Nephron (organoid): ENCODE data around the gene MITF.

Experiments
- H3K27ac Mint-ChIP-seq, 3 experiments: 2 replicates each; pipeline ENCODE4 v1.8.0; 2020; ENCODE audit warnings: mixed read lengths in 3 of 3, mild to moderate bottlenecking in 2 of 3, moderate library complexity in 1 of 3
- H3K27me3 Mint-ChIP-seq: 2 replicates; pipeline ENCODE4 v1.8.0; 2021; ENCODE audit warnings: low read depth, mild to moderate bottlenecking, moderate library complexity, mixed read lengths
- H3K36me3 Mint-ChIP-seq: 2 replicates; pipeline ENCODE4 v1.8.0; 2020; ENCODE audit warnings: low read depth, mixed read lengths
- H3K4me1 Mint-ChIP-seq: 2 replicates; pipeline ENCODE4 v1.8.0; 2020; ENCODE audit warnings: mixed read lengths
- H3K4me3 Mint-ChIP-seq, 3 experiments: 2 replicates each; pipeline ENCODE4 v1.8.0; 2020; ENCODE audit warnings: mild to moderate bottlenecking in 3 of 3, mixed read lengths in 3 of 3, moderate library complexity in 2 of 3
- H3K9me3 Mint-ChIP-seq: 2 replicates; pipeline ENCODE4 v1.8.0; 2020; ENCODE audit warnings: mixed read lengths
- CTCF ChIP-seq, 3 experiments: fragments of 200-600 bp; sonication (generic); IDR thresholded peaks; one replicate each; pipeline ENCODE4 v1.5.0; 2021; ENCODE audit warnings: antibody characterized with exemption in 3 of 3; ENCODE audit not compliant: unreplicated experiment in 3 of 3

The MITF gene

GRCh38 chr3:69747511-69748258 is 8.4 kb downstream of the MITF start:
- H3K36me3 Mint-ChIP-seq, result peaks cover 9% of the 10 kb centered on the region
- peaks cover 9% of the 10 kb centered on the region for H3K9me3 Mint-ChIP-seq
- no peaks in the 10 kb centered on the region for H3K27me3 Mint-ChIP-seq
- no peak for TF ChIP-seq CTCF (IDR thresholded peaks at IDR 0.05; ENCODE audit: unreplicated experiment in 3 of 3)
- H3K4me1 Mint-ChIP-seq, result no peaks in the 10 kb centered on the region
- H3K4me3 Mint-ChIP-seq, result no peak overlapping the region
- no peak overlapping the region for H3K27ac Mint-ChIP-seq

GRCh38 chr3:69748503-69748902 is 9.2 kb downstream of the MITF start:
- Mint-ChIP-seq H3K27ac (no peak overlapping the region), H3K36me3 (peaks cover 10% of the 10 kb centered on the region), H3K4me3 (no peak overlapping the region), H3K27me3 (no peaks in the 10 kb centered on the region), H3K9me3 (peaks cover 10% of the 10 kb centered on the region), H3K4me1 (no peaks in the 10 kb centered on the region)
- no peak for TF ChIP-seq CTCF (IDR thresholded peaks at IDR 0.05; ENCODE audit: unreplicated experiment in 3 of 3)

GRCh38 chr3:69749461-69749860 is 10.2 kb downstream of the MITF start:
- Mint-ChIP-seq H3K36me3 (peaks cover 13% of the 10 kb centered on the region), H3K9me3 (peaks cover 18% of the 10 kb centered on the region), H3K27me3 (no peaks in the 10 kb centered on the region), H3K4me1 (no peaks in the 10 kb centered on the region), H3K4me3 (no peak overlapping the region), H3K27ac (no peak overlapping the region)
- no peak for TF ChIP-seq CTCF (IDR thresholded peaks at IDR 0.05; ENCODE audit: unreplicated experiment in 3 of 3)

- H3K4me3 Mint-ChIP-seq, result no peak overlapping the region
- no peaks in the 10 kb centered on the region for H3K4me1 Mint-ChIP-seq
- H3K27ac Mint-ChIP-seq, result no peak overlapping the region
- H3K9me3 Mint-ChIP-seq, result peaks cover 18% of the 10 kb centered on the region
- H3K36me3 Mint-ChIP-seq, result peaks cover 14% of the 10 kb centered on the region
- no peak for TF ChIP-seq CTCF (IDR thresholded peaks at IDR 0.05; ENCODE audit: unreplicated experiment in 3 of 3)
- no peaks in the 10 kb centered on the region for H3K27me3 Mint-ChIP-seq
Observed at GRCh38 chr3:69750549-69750948, 11.3 kb downstream of the MITF start.

GRCh38 chr3:69751074-69751476 is 11.8 kb downstream of the MITF start:
- Mint-ChIP-seq H3K27me3 (no peaks in the 10 kb centered on the region), H3K27ac (no peak overlapping the region)

More at GRCh38 chr3:69751074-69751476, 11.8 kb downstream of the MITF start:
- no peaks in the 10 kb centered on the region for H3K4me1 Mint-ChIP-seq
- TF ChIP-seq CTCF (IDR thresholded peaks at IDR 0.05; ENCODE audit: unreplicated experiment in 3 of 3), result no peak
- peaks cover 14% of the 10 kb centered on the region for H3K36me3 Mint-ChIP-seq
- H3K4me3 Mint-ChIP-seq, result no peak overlapping the region
- H3K9me3 Mint-ChIP-seq, result peaks cover 18% of the 10 kb centered on the region
